Caki2 (cell line): ENCODE measurements around the gene KRTAP4-12. TPM values are rescaled to one million over a fixed set of nuclear protein-coding genes. Genes with fewer than 3 reads are reported as not detected.
A peak's percentile ranks its signal among the peaks of the same experiment; 100 is the strongest.
"Not testable (repeated sequence)": the region's sequence is repeated elsewhere in the genome, so short reads cannot be mapped to it uniquely, and the experiment has no call there.

Experiments
- DNase-seq: peaks from one replicate; pipeline ENCODE4 v3.0.0-alpha.2; 2015; ENCODE audit warnings: low read depth
- in situ Hi-C: cut with HindIII; loops from 2 replicates; pipeline ENCODE4 v1.10.0; 2016; ENCODE audit warnings: low sequenced_read_pairs, low pct_unique_long_range_greater_than_20kb, mixed read lengths
- total RNA-seq: library from RNA; depleted of rRNA; stranded (reverse); fragments of >200 nt; shearing (Covaris generic); gene quantifications from 2 replicates; pipeline ENCODE4 v1.2.3, GENCODE V29; 2014; ENCODE audit warnings: low replicate concordance; rRNA removed

KRTAP4-12 gene
- total RNA-seq, 1 experiment from 2014 or later: not detected

- in situ Hi-C loops: no loop called here
- DNase-seq: no peak
These were observed 20.1 kb downstream of the KRTAP4-12 start for GRCh38 chr17:41103896-41104295.

- in situ Hi-C loops: no loop called here
- no peak for DNase-seq
These were observed 22.3 kb downstream of the KRTAP4-12 start, which contains the start of gene KRTAP4-16 for GRCh38 chr17:41101586-41102259. Gene KRTAP4-16, minus strand, starts transcription at chr17:41102209. Its CDS starts 0 bp downstream, at chr17:41102209.

- in situ Hi-C loops: not testable (repeated sequence)
- peak; percentile 14 for DNase-seq
These were observed 24.1 kb downstream of the KRTAP4-12 start for GRCh38 chr17:41099682-41100480.

- no peak for DNase-seq
These were observed 25.5 kb downstream of the KRTAP4-12 start for GRCh38 chr17:41098481-41098880.

GRCh38 chr17:41098042-41098441, 25.9 kb downstream of the KRTAP4-12 start, which contains the start of gene KRTAP4-8:
Gene KRTAP4-8, minus strand, starts transcription at chr17:41098142. Its CDS starts 58 bp downstream, at chr17:41098084.
- in situ Hi-C loops: no loop called here
- DNase-seq: no peak

More at GRCh38 chr17:41098481-41098880, 25.5 kb downstream of the KRTAP4-12 start:
- in situ Hi-C loops: no loop called here

- in situ Hi-C loops: no loop called here
- no peak for DNase-seq
These were observed 27.9 kb downstream of the KRTAP4-12 start for GRCh38 chr17:41096055-41096454.

- in situ Hi-C loops, DNase-seq: not testable (repeated sequence)
These were observed 35.1 kb downstream of the KRTAP4-12 start for GRCh38 chr17:41088760-41089352.

- DNase-seq, in situ Hi-C loops: not testable (repeated sequence)
These were observed 39.7 kb downstream of the KRTAP4-12 start, which contains the start of gene KRTAP4-7 for GRCh38 chr17:41084100-41084856. Gene KRTAP4-7, plus strand, starts transcription at chr17:41084150. Its CDS starts 57 bp downstream, at chr17:41084207.

GRCh38 chr17:41083427-41083826, 40.6 kb downstream of the KRTAP4-12 start:
- DNase-seq, in situ Hi-C loops: not testable (repeated sequence)

GRCh38 chr17:41082626-41083025, 41.4 kb downstream of the KRTAP4-12 start:
- DNase-seq: no peak
- in situ Hi-C loops: no loop called here

- no peak for DNase-seq
- in situ Hi-C loops: no loop called here
These were observed 47.2 kb downstream of the KRTAP4-12 start for GRCh38 chr17:41076788-41077187.

- in situ Hi-C loops: no loop called here
These were observed 50.3 kb downstream of the KRTAP4-12 start for GRCh38 chr17:41073676-41074075.

More at GRCh38 chr17:41073676-41074075, 50.3 kb downstream of the KRTAP4-12 start:
- no peak for DNase-seq

Other genes with a start within 250 kb of the KRTAP4-12 start
- 46.7 and 50.0 TPM in 2 replicates for gene KRT20, start 238.9 kb downstream of the KRTAP4-12 start, total RNA-seq
- not detected in 2 replicates for gene KRT23, start 186.5 kb downstream of the KRTAP4-12 start, total RNA-seq
- gene KRT39, start 157.2 kb downstream of the KRTAP4-12 start, total RNA-seq: not detected in 2 replicates
- not detected in 2 replicates for gene KRT40, start 139.9 kb downstream of the KRTAP4-12 start, total RNA-seq
- not detected in 2 replicates for gene KRTAP3-3, start 130.0 kb downstream of the KRTAP4-12 start, total RNA-seq
- not detected in 2 replicates for gene KRTAP3-2, start 124.3 kb downstream of the KRTAP4-12 start, total RNA-seq
- gene KRTAP3-1, start 115.1 kb downstream of the KRTAP4-12 start, total RNA-seq: not detected in 2 replicates
- not detected in 2 replicates for gene KRTAP1-5, start 97.0 kb downstream of the KRTAP4-12 start, total RNA-seq
- gene KRTAP1-4, start 94.0 kb downstream of the KRTAP4-12 start, total RNA-seq: not detected in 2 replicates
- not detected in 2 replicates for gene KRTAP1-3, start 89.3 kb downstream of the KRTAP4-12 start, total RNA-seq
- not detected in 2 replicates for gene KRTAP1-1, start 82.7 kb downstream of the KRTAP4-12 start, total RNA-seq
- not detected in 2 replicates for gene KRTAP2-1, start 76.9 kb downstream of the KRTAP4-12 start, total RNA-seq
- gene KRTAP2-2, start 69.0 kb downstream of the KRTAP4-12 start, total RNA-seq: not detected in 2 replicates
- not detected in 2 replicates for gene KRTAP2-3, start 64.1 kb downstream of the KRTAP4-12 start, total RNA-seq
- gene KRTAP2-4, start 58.3 kb downstream of the KRTAP4-12 start, total RNA-seq: not detected in 2 replicates
- not detected in 2 replicates for gene KRTAP4-7, start 40.0 kb downstream of the KRTAP4-12 start, total RNA-seq
- gene KRTAP4-8, start 26.0 kb downstream of the KRTAP4-12 start, total RNA-seq: not detected in 2 replicates
- not detected in 2 replicates for gene KRTAP4-16, start 22.0 kb downstream of the KRTAP4-12 start, total RNA-seq
- gene KRTAP4-9, start 18.8 kb downstream of the KRTAP4-12 start, total RNA-seq: not detected in 2 replicates
- gene KRTAP4-11, start 5.8 kb downstream of the KRTAP4-12 start, total RNA-seq: not detected in 2 replicates
- not detected in 2 replicates for gene KRTAP4-6, start 16.4 kb upstream of the KRTAP4-12 start, total RNA-seq
- gene KRTAP4-5, start 25.6 kb upstream of the KRTAP4-12 start, total RNA-seq: not detected in 2 replicates
- gene KRTAP4-4, start 36.6 kb upstream of the KRTAP4-12 start, total RNA-seq: not detected in 2 replicates
- gene KRTAP4-3, start 44.0 kb upstream of the KRTAP4-12 start, total RNA-seq: not detected in 2 replicates
- gene KRTAP4-2, start 54.0 kb upstream of the KRTAP4-12 start, total RNA-seq: not detected in 2 replicates
- gene KRTAP4-1, start 60.7 kb upstream of the KRTAP4-12 start, total RNA-seq: not detected in 2 replicates
- gene KRTAP9-1, start 65.7 kb upstream of the KRTAP4-12 start, total RNA-seq: not detected in 2 replicates
- not detected in 2 replicates for gene KRTAP9-2, start 102.5 kb upstream of the KRTAP4-12 start, total RNA-seq
- not detected in 2 replicates for gene KRTAP9-3, start 108.3 kb upstream of the KRTAP4-12 start, total RNA-seq
- gene KRTAP9-8, start 113.8 kb upstream of the KRTAP4-12 start, total RNA-seq: not detected in 2 replicates
- not detected in 2 replicates for gene KRTAP9-4, start 125.5 kb upstream of the KRTAP4-12 start, total RNA-seq
- gene KRTAP9-9, start 131.2 kb upstream of the KRTAP4-12 start, total RNA-seq: not detected in 2 replicates
- not detected in 2 replicates for gene KRTAP9-6, start 141.2 kb upstream of the KRTAP4-12 start, total RNA-seq
- gene KRTAP9-7, start 151.5 kb upstream of the KRTAP4-12 start, total RNA-seq: not detected in 2 replicates
- gene KRTAP29-1, start 178.7 kb upstream of the KRTAP4-12 start, total RNA-seq: not detected in 2 replicates
- gene KRTAP16-1, start 185.1 kb upstream of the KRTAP4-12 start, total RNA-seq: not detected in 2 replicates
- gene KRTAP17-1, start 191.5 kb upstream of the KRTAP4-12 start, total RNA-seq: not detected in 2 replicates
- gene KRT33A, start 226.6 kb upstream of the KRTAP4-12 start, total RNA-seq: not detected in 2 replicates
- gene KRT33B, start 245.6 kb upstream of the KRTAP4-12 start, total RNA-seq: not detected in 2 replicates